H9 (cell line): ENCODE measurements around the gene FBXO2. TPM values are rescaled to one million over a fixed set of nuclear protein-coding genes. Genes with fewer than 3 reads are reported as not detected.

Experiments
- DNase-seq: peaks from one replicate; pipeline ENCODE4 v3.0.0-alpha.2; 2017
- H2AFZ ChIP-seq: one replicate; pipeline ENCODE4 v1.6.1; 2013; ENCODE audit warnings: mild to moderate bottlenecking, low read length, control low read depth, moderate library complexity
- H2AK5ac ChIP-seq: 2 replicates; pipeline ENCODE4 v1.6.1; 2013; ENCODE audit warnings: low read length, control low read depth, mixed read lengths; ENCODE audit not compliant: insufficient read length
- H2BK120ac ChIP-seq: one replicate; pipeline ENCODE4 v1.6.1; 2013; ENCODE audit warnings: low read depth, mild to moderate bottlenecking, low read length, control low read depth, inconsistent platforms; ENCODE audit not compliant: poor library complexity, severe bottlenecking
- H2BK12ac ChIP-seq: 2 replicates; pipeline ENCODE4 v1.6.1; 2013; ENCODE audit warnings: low read length, control low read depth, mixed read lengths, low read depth; ENCODE audit not compliant: insufficient read length
- H2BK15ac ChIP-seq: 2 replicates; pipeline ENCODE4 v1.6.1; 2013; ENCODE audit warnings: low read depth, low read length, control low read depth
- H2BK20ac ChIP-seq: one replicate; pipeline ENCODE4 v1.6.1; 2013; ENCODE audit warnings: low read depth, mild to moderate bottlenecking, low read length, control low read depth, inconsistent platforms; ENCODE audit not compliant: poor library complexity, severe bottlenecking
- H2BK5ac ChIP-seq: 2 replicates; pipeline ENCODE4 v1.6.1; 2013; ENCODE audit warnings: low read length, control low read depth, mixed read lengths; ENCODE audit not compliant: insufficient read length
- H3K14ac ChIP-seq: 2 replicates; pipeline ENCODE4 v1.6.1; 2013; ENCODE audit warnings: low read length, control low read depth; ENCODE audit not compliant: insufficient read depth
- H3K18ac ChIP-seq: 2 replicates; pipeline ENCODE4 v1.6.1; 2013; ENCODE audit warnings: low read depth, mild to moderate bottlenecking, mixed read lengths, low read length, control low read depth; ENCODE audit not compliant: insufficient read length
- H3K23ac ChIP-seq: 2 replicates; pipeline ENCODE4 v1.6.1; 2013; ENCODE audit warnings: low read length, control low read depth, mixed read lengths, low read depth; ENCODE audit not compliant: insufficient read length
- H3K23me2 ChIP-seq: 2 replicates; pipeline ENCODE4 v1.6.1; 2013; ENCODE audit warnings: low read depth, mild to moderate bottlenecking, mixed read lengths, low read length, control low read depth; ENCODE audit not compliant: insufficient read length, poor library complexity, severe bottlenecking
- H3K27ac ChIP-seq: 2 replicates; pipeline ENCODE4 v1.5.1; 2013; ENCODE audit warnings: low read length, control low read depth, mixed read lengths, low read depth; ENCODE audit not compliant: insufficient read length
- H3K27me3 ChIP-seq: 2 replicates; pipeline ENCODE4 v1.6.1; 2013; ENCODE audit warnings: low read length, control low read depth, inconsistent platforms; ENCODE audit not compliant: insufficient read depth
- H3K4ac ChIP-seq: 2 replicates; pipeline ENCODE4 v1.6.1; 2013; ENCODE audit warnings: low read depth, mild to moderate bottlenecking, control low read depth, inconsistent platforms, low read length, moderate library complexity
- H3K4me1 ChIP-seq: 2 replicates; pipeline ENCODE4 v1.6.1; 2013; ENCODE audit warnings: low read length, control low read depth, inconsistent platforms; ENCODE audit not compliant: insufficient read depth
- H3K4me2 ChIP-seq: 2 replicates; pipeline ENCODE4 v1.6.1; 2013; ENCODE audit warnings: low read length, control low read depth, mixed read lengths; ENCODE audit not compliant: insufficient read length, insufficient read depth
- H3K56ac ChIP-seq: 2 replicates; pipeline ENCODE4 v1.6.1; 2013; ENCODE audit warnings: low read depth, mild to moderate bottlenecking, mixed read lengths, low read length, control low read depth; ENCODE audit not compliant: insufficient read length
- H3K79me1 ChIP-seq: 2 replicates; pipeline ENCODE4 v1.6.1; 2013; ENCODE audit warnings: low read depth, mild to moderate bottlenecking, moderate library complexity, low read length, control low read depth, inconsistent platforms; ENCODE audit not compliant: insufficient read depth, poor library complexity, severe bottlenecking
- H3K79me2 ChIP-seq: 2 replicates; pipeline ENCODE4 v1.6.1; 2013; ENCODE audit warnings: low read length, control low read depth, inconsistent platforms; ENCODE audit not compliant: insufficient read depth
- H3K9ac ChIP-seq: 2 replicates; pipeline ENCODE4 v1.6.1; 2013; ENCODE audit warnings: low read length, control low read depth, mixed read lengths; ENCODE audit not compliant: insufficient read length; ENCODE audit errors: extremely low read depth
- H3K9me3 ChIP-seq: one replicate; pipeline ENCODE4 v1.6.1; 2013; ENCODE audit warnings: low read depth, low read length, inconsistent platforms; ENCODE audit not compliant: control insufficient read depth
- H3T11ph ChIP-seq: one replicate; pipeline ENCODE4 v1.6.1; 2013; ENCODE audit warnings: mild to moderate bottlenecking, low read length, control low read depth, inconsistent platforms
- H4K20me1 ChIP-seq: one replicate; pipeline ENCODE4 v1.6.1; 2013; ENCODE audit not compliant: control insufficient read depth, insufficient read length, insufficient read depth
- H4K5ac ChIP-seq: 2 replicates; pipeline ENCODE4 v1.6.1; 2013; ENCODE audit warnings: low read depth, mild to moderate bottlenecking, mixed read lengths, low read length, control low read depth; ENCODE audit not compliant: insufficient read length
- H4K8ac ChIP-seq: replicated peaks from 2 replicates; pipeline ENCODE4 v1.6.1; 2013; ENCODE audit warnings: low read length, control low read depth, mixed read lengths, low read depth; ENCODE audit not compliant: insufficient read length
- H4K91ac ChIP-seq: 2 replicates; pipeline ENCODE4 v1.6.1; 2013; ENCODE audit warnings: low read depth, mild to moderate bottlenecking, moderate library complexity, mixed read lengths, low read length, control low read depth; ENCODE audit not compliant: insufficient read length
- H3K27ac Mint-ChIP-seq, 3 experiments: 2 replicates in 2 of 3; 3 replicates in 1 of 3; pipeline ENCODE4 v1.8.0; 2020 to 2021; ENCODE audit warnings: mixed read lengths in 3 of 3, mild to moderate bottlenecking in 1 of 3, moderate library complexity in 1 of 3
- H3K27me3 Mint-ChIP-seq: 2 replicates; pipeline ENCODE4 v1.8.0; 2021; ENCODE audit warnings: low read depth, mild to moderate bottlenecking, moderate library complexity, mixed read lengths
- H3K36me3 Mint-ChIP-seq, 3 experiments: 2 replicates in 2 of 3; 3 replicates in 1 of 3; pipeline ENCODE4 v1.8.0; 2020 to 2021; ENCODE audit warnings: low read depth in 3 of 3, mixed read lengths in 3 of 3; ENCODE audit not compliant: insufficient read depth in 1 of 3
- H3K4me1 Mint-ChIP-seq, 2 experiments: 2 replicates each; pipeline ENCODE4 v1.8.0; 2020; ENCODE audit warnings: mixed read lengths in 2 of 2
- H3K4me3 Mint-ChIP-seq, 2 experiments: 2 replicates in 1 of 2; 3 replicates in 1 of 2; pipeline ENCODE4 v1.8.0; 2020 to 2021; ENCODE audit warnings: mild to moderate bottlenecking in 2 of 2, mixed read lengths in 2 of 2, moderate library complexity in 1 of 2
- H3K9me3 Mint-ChIP-seq, 2 experiments: 2 replicates in 1 of 2; 3 replicates in 1 of 2; pipeline ENCODE4 v1.8.0; 2020; ENCODE audit warnings: mild to moderate bottlenecking in 2 of 2, mixed read lengths in 2 of 2, moderate library complexity in 1 of 2
- CTCF ChIP-seq: fragments of 200-600 bp; sonication (generic); conservative IDR thresholded peaks from 3 replicates; pipeline ENCODE4 v1.8.0; 2021; ENCODE audit warnings: antibody characterized with exemption, mild to moderate bottlenecking
- WGBS: extraction: QIAGEN DNeasy Blood & Tissue Kit; methylation state at CpG from one replicate; pipeline ENCODE4 v1.1.7; 2013; ENCODE audit warnings: missing lambda C conversion rate, low lambda C conversion rate, mixed read lengths; ENCODE audit not compliant: insufficient read length; ENCODE audit errors: extremely low coverage; 5-methylcytosine and 5-hydroxymethylcytosine counted together
- total RNA-seq: library from RNA; stranded (reverse); gene quantifications from 2 replicates; pipeline ENCODE4 v1.2.1, GENCODE V29; 2021

The FBXO2 gene
- total RNA-seq, 1 experiment from 2014 or later = 28.9 TPM

DNA sequence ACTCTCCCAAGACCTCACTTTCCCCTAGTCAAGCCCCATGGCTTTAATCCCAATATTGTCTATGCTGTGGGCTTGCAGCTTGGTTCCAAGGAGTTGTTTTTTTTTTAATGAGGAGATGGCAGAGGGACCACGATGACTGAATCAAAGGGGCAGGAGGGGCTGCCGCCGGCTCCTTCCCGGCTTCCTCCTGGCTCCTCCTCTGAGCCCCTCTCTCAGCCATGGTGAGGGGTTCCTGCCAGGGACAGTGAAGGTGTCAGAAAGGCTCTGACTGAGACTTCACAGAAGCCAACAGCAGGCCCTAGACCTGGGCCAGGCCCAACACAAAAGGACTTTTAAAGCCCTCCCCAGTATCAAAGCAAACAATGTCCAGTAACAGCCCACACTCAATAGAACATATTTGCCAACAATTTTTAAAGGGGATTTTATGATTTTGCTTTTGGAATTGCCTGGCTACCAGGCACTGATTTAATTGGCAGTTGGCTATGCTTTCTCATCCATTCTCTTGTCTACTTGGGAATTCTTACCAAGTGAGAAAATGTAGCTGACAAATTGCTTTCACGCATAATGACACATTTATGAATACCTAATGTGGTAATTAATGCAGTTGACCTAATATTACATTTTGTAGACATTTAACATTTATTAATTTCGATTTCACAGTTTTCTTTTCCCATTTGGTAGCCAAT is 54.2 kb downstream of the FBXO2 start:
- WGBS = no CpG with 5 or more reads among the region's 6 CpGs
- no peak overlapping the region for H2AFZ ChIP-seq
- H3K9ac ChIP-seq = no peak overlapping the region

More for the DNA sequence above, 54.2 kb downstream of the FBXO2 start:
- no peak overlapping the region for H3K4ac ChIP-seq
- no peak overlapping the region for H2BK120ac ChIP-seq
- H3K4me2 ChIP-seq = no peak overlapping the region
- no peak overlapping the region for H4K5ac ChIP-seq
- Mint-ChIP-seq H3K27ac (no peak overlapping the region), H3K36me3 (no peaks in the 10 kb centered on the region), H3K4me3 (no peak overlapping the region), H3K9me3 (no peaks in the 10 kb centered on the region), H3K4me1 (peaks cover 14 to 20% of the 10 kb centered on the region in 2 experiments), H3K27me3 (peaks cover 2% of the 10 kb centered on the region; the same call in 1 of the 2 replicates)
- no peaks in the 10 kb centered on the region for H3K27me3 ChIP-seq
- TF ChIP-seq CTCF = no peak
- H3K18ac ChIP-seq = no peak overlapping the region
- no peaks in the 10 kb centered on the region for H3K79me1 ChIP-seq
- no peak overlapping the region for H3T11ph ChIP-seq
- H2BK20ac ChIP-seq = no peak overlapping the region
- no peak overlapping the region for H3K27ac ChIP-seq
- H3K79me2 ChIP-seq = no peaks in the 10 kb centered on the region
- H3K23me2 ChIP-seq = no peaks in the 10 kb centered on the region
- H3K14ac ChIP-seq = no peak overlapping the region
- no peak overlapping the region for H2AK5ac ChIP-seq
- H3K23ac ChIP-seq = no peak overlapping the region
- H4K91ac ChIP-seq = no peak overlapping the region
- H2BK5ac ChIP-seq = no peak overlapping the region
- DNase-seq = no peak
- no peaks in the 10 kb centered on the region for H4K20me1 ChIP-seq
- no peaks in the 10 kb centered on the region; the same call in 1 of the 2 replicates for H3K4me1 ChIP-seq
- H3K56ac ChIP-seq = no peak overlapping the region
- no peak overlapping the region for H2BK15ac ChIP-seq
- H2BK12ac ChIP-seq = no peak overlapping the region
- H3K9me3 ChIP-seq = no peaks in the 10 kb centered on the region
- no peak overlapping the region for H4K8ac ChIP-seq
